Tibial artery (tissue), 4 donors: ENCODE data around the gene VPS45.

Source experiments
- DNase-seq, 2 donors: peaks; one replicate each; pipeline ENCODE4 v3.0.0-alpha.2; 2019
- H3K27ac ChIP-seq, 2 donors: fragments of 200-600 bp; sonication (generic) in 1 of 2; 1 replicate in 1 of 2; 2 replicates in 1 of 2; pipeline ENCODE4 v1.5.1; 2018 to 2019; ENCODE audit warnings: mild to moderate bottlenecking in 1 of 2
- H3K27me3 ChIP-seq, 2 donors: fragments of 200-600 bp; sonication (generic) in 1 of 2; one replicate each; pipeline versions ENCODE4 v1.5.1 to v1.6.0; 2016 to 2019
- H3K36me3 ChIP-seq, 3 donors: fragments of 200-600 bp; sonication (generic) in 2 of 3; one replicate each; pipeline ENCODE4 v1.5.1; 2016 to 2019; ENCODE audit warnings: mild to moderate bottlenecking in 2 of 3
- H3K4me1 ChIP-seq, 4 donors: fragments of 200-600 bp; sonication (generic) in 2 of 4; 1 replicate in 3 of 4; 2 replicates in 1 of 4; pipeline ENCODE4 v1.5.1; 2016 to 2019
- H3K4me3 ChIP-seq, 2 donors: fragments of 200-600 bp; sonication (generic) in 1 of 2; 1 replicate in 1 of 2; 2 replicates in 1 of 2; pipeline ENCODE4 v1.5.1; 2018 to 2019; ENCODE audit warnings: mild to moderate bottlenecking in 2 of 2
- H3K9me3 ChIP-seq, 3 donors: fragments of 200-600 bp; sonication (generic) in 1 of 3; one replicate each; pipeline ENCODE4 v1.5.1; 2016 to 2019
- intact Hi-C: fragments of 100-400 bp; cut with DNase I; formaldehyde crosslinking; loops from one replicate; pipeline ENCODE4 v1.15.0; 2023; ENCODE audit warnings: low total_unique reads
- TF ChIP-seq, protein P1 (sequence below), 2 experiments: fragments of 200-600 bp in 1 of 2; fragments of 450-650 bp in 1 of 2; IDR thresholded peaks; one replicate each; pipeline ENCODE4 v1.5.1; 2017 to 2019; ENCODE audit warnings: antibody characterized with exemption in 2 of 2, mild to moderate bottlenecking in 1 of 2, moderate library complexity in 1 of 2

VPS45 gene

GRCh38 chr1:150092180-150092791, 24.7 kb downstream of the VPS45 start:
- peak overlapping the region in 1 of 2 donors; percentile 12 for H3K27ac ChIP-seq
- peaks cover 0 to 29% (median 6%) of the 10 kb centered on the region in 4 donors for H3K4me1 ChIP-seq
- H3K36me3 ChIP-seq = peaks cover 32 to 43% (median 34%) of the 10 kb centered on the region in 3 donors
- no peak overlapping the region for H3K4me3 ChIP-seq
- intact Hi-C loops = loop anchor here (10.0 kb wide), 1 partner anchor 53 kb away; the partner anchor contains the start of gene PLEKHO1
- DNase-seq = no peak
- H3K27me3 ChIP-seq = no peaks in the 10 kb centered on the region
- TF ChIP-seq, protein P1, sequence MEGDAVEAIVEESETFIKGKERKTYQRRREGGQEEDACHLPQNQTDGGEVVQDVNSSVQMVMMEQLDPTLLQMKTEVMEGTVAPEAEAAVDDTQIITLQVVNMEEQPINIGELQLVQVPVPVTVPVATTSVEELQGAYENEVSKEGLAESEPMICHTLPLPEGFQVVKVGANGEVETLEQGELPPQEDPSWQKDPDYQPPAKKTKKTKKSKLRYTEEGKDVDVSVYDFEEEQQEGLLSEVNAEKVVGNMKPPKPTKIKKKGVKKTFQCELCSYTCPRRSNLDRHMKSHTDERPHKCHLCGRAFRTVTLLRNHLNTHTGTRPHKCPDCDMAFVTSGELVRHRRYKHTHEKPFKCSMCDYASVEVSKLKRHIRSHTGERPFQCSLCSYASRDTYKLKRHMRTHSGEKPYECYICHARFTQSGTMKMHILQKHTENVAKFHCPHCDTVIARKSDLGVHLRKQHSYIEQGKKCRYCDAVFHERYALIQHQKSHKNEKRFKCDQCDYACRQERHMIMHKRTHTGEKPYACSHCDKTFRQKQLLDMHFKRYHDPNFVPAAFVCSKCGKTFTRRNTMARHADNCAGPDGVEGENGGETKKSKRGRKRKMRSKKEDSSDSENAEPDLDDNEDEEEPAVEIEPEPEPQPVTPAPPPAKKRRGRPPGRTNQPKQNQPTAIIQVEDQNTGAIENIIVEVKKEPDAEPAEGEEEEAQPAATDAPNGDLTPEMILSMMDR (IDR thresholded peaks at IDR 0.05) = no peak
- H3K9me3 ChIP-seq = no peaks in the 10 kb centered on the region

DNA sequence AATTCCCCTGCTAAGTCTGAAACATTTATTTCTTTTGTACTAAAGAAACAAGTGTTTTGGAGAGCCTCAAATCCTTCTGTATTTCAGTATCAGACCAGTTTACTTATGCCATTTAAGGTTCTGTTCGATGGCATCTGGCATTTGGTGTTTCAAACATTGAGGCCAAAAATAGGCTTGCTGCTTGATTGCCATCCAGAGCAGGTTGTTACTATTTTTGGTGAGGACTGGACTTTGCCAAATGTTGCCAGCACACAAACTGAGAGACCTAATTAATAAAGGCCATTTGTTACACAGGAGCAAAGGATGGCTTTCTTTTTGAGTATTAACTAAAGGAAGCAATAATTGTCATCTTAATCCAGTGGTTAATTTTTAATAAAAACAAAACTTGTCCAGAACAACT, 26.2 kb downstream of the VPS45 start:
- TF ChIP-seq, protein P1 (IDR thresholded peaks at IDR 0.05) = no peak
- DNase-seq = no peak
- H3K27ac ChIP-seq = peak overlapping the region; percentile 65 to 78
- peaks cover 28 to 45% (median 37%) of the 10 kb centered on the region in 3 donors for H3K36me3 ChIP-seq
- no peaks in the 10 kb centered on the region for H3K9me3 ChIP-seq
- H3K4me3 ChIP-seq = no peak overlapping the region
- peaks cover 0 to 24% (median 6%) of the 10 kb centered on the region in 4 donors for H3K4me1 ChIP-seq
- intact Hi-C loops = loop anchor here (10.0 kb wide), 1 partner anchor 51 kb away; the partner anchor contains the start of gene PLEKHO1
- no peaks in the 10 kb centered on the region for H3K27me3 ChIP-seq

GRCh38 chr1:150094734-150095265, 27.2 kb downstream of the VPS45 start:
- Histone ChIP-seq H3K27ac (peak overlapping the region; percentile 65 to 78), H3K4me1 (peaks cover 0 to 24% (median 6%) of the 10 kb centered on the region in 4 donors), H3K36me3 (peaks cover 33 to 50% (median 38%) of the 10 kb centered on the region in 3 donors), H3K27me3 (no peaks in the 10 kb centered on the region), H3K4me3 (no peak overlapping the region), H3K9me3 (no peaks in the 10 kb centered on the region)
- TF ChIP-seq, protein P1 (IDR thresholded peaks at IDR 0.05) = no peak
- DNase-seq = no peak
- intact Hi-C loops = loop anchor here (10.0 kb wide), 1 partner anchor 50 kb away; the partner anchor contains the start of gene PLEKHO1

DNA sequence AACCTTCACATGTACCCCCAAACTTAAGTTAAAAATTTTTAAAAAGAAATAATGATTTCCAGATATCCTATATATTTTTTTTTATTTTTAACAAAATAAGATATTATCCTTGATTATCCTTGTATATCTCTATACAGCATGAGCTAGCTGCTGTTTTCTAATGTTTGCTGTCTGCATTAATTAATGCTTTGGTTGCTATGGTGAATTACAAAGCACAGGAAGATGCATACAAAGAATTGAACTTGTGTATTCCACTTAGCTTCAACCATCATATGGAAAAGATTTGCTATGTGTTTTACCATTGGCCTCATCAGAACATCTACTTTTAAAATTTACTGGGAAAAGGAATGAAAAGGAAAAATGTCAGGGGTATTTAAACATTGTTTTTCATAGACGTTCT, 35.4 kb downstream of the VPS45 start:
- DNase-seq = no peak
- intact Hi-C loops = no loop called here

DNA sequence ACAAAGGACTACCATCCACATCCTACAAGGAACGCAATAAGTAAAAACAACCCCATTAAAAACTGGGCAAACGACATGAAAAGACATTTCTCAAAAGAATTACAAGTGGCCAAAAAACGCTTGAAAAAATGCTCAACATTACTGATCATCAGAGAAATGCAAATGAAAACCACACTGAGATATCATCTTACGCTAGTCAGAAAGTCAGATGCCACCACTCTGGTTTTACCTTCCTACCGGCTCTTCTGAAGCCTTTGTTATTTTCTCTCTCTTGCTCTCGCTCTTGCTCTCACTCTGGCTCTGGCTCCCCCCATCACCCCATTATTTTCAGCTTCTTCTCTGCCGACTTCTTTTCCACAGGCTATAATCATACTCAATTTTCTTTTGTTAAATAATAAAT, 38.8 kb downstream of the VPS45 start:
- H3K36me3 ChIP-seq = peaks cover 5 to 16% (median 7%) of the 10 kb centered on the region in 3 donors
- DNase-seq = no peak
- no peak overlapping the region for H3K27ac ChIP-seq
- no peaks in the 10 kb centered on the region for H3K4me1 ChIP-seq
- H3K4me3 ChIP-seq = no peak overlapping the region
- intact Hi-C loops = no loop called here
- TF ChIP-seq, protein P1 (IDR thresholded peaks at IDR 0.05) = no peak
- no peaks in the 10 kb centered on the region for H3K27me3 ChIP-seq
- H3K9me3 ChIP-seq = no peaks in the 10 kb centered on the region

More for the DNA sequence above, 35.4 kb downstream of the VPS45 start:
- peaks cover 27 to 30% (median 28%) of the 10 kb centered on the region in 3 donors for H3K36me3 ChIP-seq
- no peaks in the 10 kb centered on the region for H3K9me3 ChIP-seq
- TF ChIP-seq, protein P1 (IDR thresholded peaks at IDR 0.05) = no peak
- H3K27me3 ChIP-seq = no peaks in the 10 kb centered on the region
- H3K27ac ChIP-seq = no peak overlapping the region
- no peaks in the 10 kb centered on the region for H3K4me1 ChIP-seq
- no peak overlapping the region for H3K4me3 ChIP-seq
